ENCODE results near the gene ZCCHC17.

Gene ZCCHC17, protein sequence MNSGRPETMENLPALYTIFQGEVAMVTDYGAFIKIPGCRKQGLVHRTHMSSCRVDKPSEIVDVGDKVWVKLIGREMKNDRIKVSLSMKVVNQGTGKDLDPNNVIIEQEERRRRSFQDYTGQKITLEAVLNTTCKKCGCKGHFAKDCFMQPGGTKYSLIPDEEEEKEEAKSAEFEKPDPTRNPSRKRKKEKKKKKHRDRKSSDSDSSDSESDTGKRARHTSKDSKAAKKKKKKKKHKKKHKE

DNA sequence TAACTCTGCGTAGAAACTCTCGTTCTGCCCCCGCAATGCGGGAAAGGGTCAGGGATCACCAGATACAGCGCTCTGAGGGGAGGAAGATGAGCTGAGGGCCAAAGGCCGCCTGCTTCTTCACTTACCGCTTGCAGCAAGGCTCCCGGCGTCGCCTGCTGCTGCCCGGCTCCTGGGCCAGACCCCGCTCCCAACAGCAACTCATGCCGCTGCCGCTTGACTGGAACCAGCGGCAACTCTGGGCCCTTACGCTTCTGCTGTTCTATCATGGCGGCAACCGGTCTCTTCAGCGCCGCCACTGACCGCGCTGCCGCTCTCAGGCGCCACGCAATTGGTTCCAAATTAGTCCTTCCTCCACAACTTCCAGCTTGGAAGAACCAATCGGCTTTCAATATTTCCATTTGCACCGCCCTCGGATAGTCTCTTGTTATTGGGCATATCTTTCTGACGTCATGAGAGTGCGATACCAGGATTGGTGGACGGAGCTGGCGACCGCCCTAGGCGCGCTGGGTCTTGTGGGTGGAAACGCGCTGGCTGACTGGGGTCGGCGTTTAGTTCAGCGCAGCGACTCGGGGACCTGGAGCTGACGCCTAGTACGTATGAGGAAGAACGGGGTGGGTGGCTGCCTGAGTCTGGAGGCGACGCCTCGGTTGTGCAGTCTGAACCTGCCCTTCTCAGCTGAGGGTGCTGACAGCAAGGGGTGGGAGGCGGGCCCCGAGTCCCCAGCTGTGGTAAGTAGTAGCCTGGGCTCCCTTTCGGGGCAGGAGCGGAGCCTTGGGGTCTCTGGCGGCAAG is at the start of gene ZCCHC17, which contains the start of gene SNRNP40:
Gene ZCCHC17, plus strand, starts transcription at position 547 of the 791 bp plus-strand sequence. CDS start 13,067 bp downstream, outside the sequence.
Gene SNRNP40, minus strand, starts transcription at position 303 of the 791 bp plus-strand sequence. Its CDS starts 37 bp downstream, at position 266.
- Histone ChIP-seq H3K9ac (ENCODE audit: low read depth, low read length, poor library complexity, severe bottlenecking) (peak within 1 kb of the TSS; percentile 98), H3K9me2 (replicated peaks; ENCODE audit: low read depth, low read length) (no peaks in the 10 kb centered on the region), H3K4me1 (ENCODE audit: insufficient read depth, low read length, poor library complexity, severe bottlenecking) (peaks cover 29% of the 10 kb centered on the region), H3K27me3 (ENCODE audit: insufficient read depth, low read length, poor library complexity, severe bottlenecking) (no peaks in the 10 kb centered on the region), H3K9me3 (ENCODE audit: insufficient read depth, low read depth, low read length) (no peaks in the 10 kb centered on the region), H3K36me3 (ENCODE audit: insufficient read depth, low read length) (peaks cover 18% of the 10 kb centered on the region), H2AFZ (ENCODE audit: low read length) (peak within 1 kb of the TSS; percentile 77), H3K4me2 (ENCODE audit: low read depth, low read length, poor library complexity, severe bottlenecking) (peak within 1 kb of the TSS; percentile 84), H3K4me3 (ENCODE audit: low read length, poor library complexity, severe bottlenecking) (peak within 1 kb of the TSS; percentile 96), H3F3A (ENCODE audit: low read depth) (no peaks in the 10 kb centered on the region), H4K20me1 (ENCODE audit: insufficient read depth, low read length, poor library complexity, severe bottlenecking) (peaks cover 20% of the 10 kb centered on the region), H3K79me2 (ENCODE audit: insufficient read depth, low read length) (peaks cover 81% of the 10 kb centered on the region)
- no peak for TF ChIP-seq EZH2phosphoT487 (IDR thresholded peaks at IDR 0.05; ENCODE audit: borderline replicate concordance)
- TF ChIP-seq, protein P1, sequence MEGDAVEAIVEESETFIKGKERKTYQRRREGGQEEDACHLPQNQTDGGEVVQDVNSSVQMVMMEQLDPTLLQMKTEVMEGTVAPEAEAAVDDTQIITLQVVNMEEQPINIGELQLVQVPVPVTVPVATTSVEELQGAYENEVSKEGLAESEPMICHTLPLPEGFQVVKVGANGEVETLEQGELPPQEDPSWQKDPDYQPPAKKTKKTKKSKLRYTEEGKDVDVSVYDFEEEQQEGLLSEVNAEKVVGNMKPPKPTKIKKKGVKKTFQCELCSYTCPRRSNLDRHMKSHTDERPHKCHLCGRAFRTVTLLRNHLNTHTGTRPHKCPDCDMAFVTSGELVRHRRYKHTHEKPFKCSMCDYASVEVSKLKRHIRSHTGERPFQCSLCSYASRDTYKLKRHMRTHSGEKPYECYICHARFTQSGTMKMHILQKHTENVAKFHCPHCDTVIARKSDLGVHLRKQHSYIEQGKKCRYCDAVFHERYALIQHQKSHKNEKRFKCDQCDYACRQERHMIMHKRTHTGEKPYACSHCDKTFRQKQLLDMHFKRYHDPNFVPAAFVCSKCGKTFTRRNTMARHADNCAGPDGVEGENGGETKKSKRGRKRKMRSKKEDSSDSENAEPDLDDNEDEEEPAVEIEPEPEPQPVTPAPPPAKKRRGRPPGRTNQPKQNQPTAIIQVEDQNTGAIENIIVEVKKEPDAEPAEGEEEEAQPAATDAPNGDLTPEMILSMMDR (conservative IDR thresholded peaks at IDR 0.05; ENCODE audit: low read length), result no peak

DNA sequence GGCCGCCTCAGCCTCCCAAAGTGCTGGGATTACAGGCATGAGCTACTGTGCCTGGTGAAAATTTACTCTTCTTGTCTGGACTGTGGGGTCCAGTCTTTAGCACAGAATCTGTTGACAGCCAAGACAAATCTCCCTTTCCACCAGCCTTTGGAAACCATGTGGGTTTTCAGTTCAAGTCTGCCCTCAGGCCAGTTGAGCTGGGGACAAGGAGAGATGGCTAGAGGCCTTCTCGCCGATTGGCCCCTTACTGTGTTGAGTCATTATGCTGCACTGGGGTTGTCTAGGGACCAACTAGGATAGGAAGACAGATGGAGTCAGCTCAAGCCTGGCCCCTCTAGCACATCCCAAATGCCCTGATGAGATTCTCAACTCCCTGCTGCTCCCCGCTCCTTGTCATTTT is 48.6 kb upstream of the ZCCHC17 start:
- no peaks in the 10 kb centered on the region for H3F3A ChIP-seq (ENCODE audit: low read depth)
- H3K9me2 ChIP-seq (replicated peaks; ENCODE audit: low read depth, low read length), result no peaks in the 10 kb centered on the region
- no peaks in the 10 kb centered on the region for H3K36me3 ChIP-seq (ENCODE audit: insufficient read depth, low read length)
- no peak overlapping the region for H3K4me3 ChIP-seq (ENCODE audit: low read length, poor library complexity, severe bottlenecking)
- H3K9me3 ChIP-seq (ENCODE audit: insufficient read depth, low read depth, low read length), result no peaks in the 10 kb centered on the region
- H3K79me2 ChIP-seq (ENCODE audit: insufficient read depth, low read length), result no peaks in the 10 kb centered on the region
- no peaks in the 10 kb centered on the region for H3K27me3 ChIP-seq (ENCODE audit: insufficient read depth, low read length, poor library complexity, severe bottlenecking)
- TF ChIP-seq, protein P1 (conservative IDR thresholded peaks at IDR 0.05; ENCODE audit: low read length), result no peak
- no peak for TF ChIP-seq EZH2phosphoT487 (IDR thresholded peaks at IDR 0.05; ENCODE audit: borderline replicate concordance)
- no peaks in the 10 kb centered on the region for H3K4me1 ChIP-seq (ENCODE audit: insufficient read depth, low read length, poor library complexity, severe bottlenecking)
- no peaks in the 10 kb centered on the region for H4K20me1 ChIP-seq (ENCODE audit: insufficient read depth, low read length, poor library complexity, severe bottlenecking)
- no peak overlapping the region for H3K4me2 ChIP-seq (ENCODE audit: low read depth, low read length, poor library complexity, severe bottlenecking)
- H3K9ac ChIP-seq (ENCODE audit: low read depth, low read length, poor library complexity, severe bottlenecking), result no peak overlapping the region
- H2AFZ ChIP-seq (ENCODE audit: low read length), result no peak overlapping the region

DNA sequence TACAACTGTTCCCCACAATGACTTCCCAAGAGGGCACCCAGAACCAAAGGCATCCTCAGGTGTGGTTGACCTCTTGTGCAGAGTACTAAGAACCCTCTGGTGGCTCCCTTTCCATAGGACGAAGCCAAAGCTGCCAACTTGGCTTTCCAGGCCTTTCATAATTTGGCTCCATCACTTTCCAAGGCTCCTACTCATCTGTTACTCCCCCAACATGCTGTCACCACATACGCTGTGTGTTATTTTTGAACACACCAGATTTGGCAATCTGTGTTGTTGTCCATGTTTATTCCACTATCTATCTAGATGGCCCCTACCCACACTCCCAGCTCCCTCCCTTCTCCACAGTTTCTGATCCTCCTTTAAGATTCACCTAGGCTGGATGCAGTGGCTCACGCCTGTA is 47.0 kb upstream of the ZCCHC17 start:
- Histone ChIP-seq H3K4me2 (ENCODE audit: low read depth, low read length, poor library complexity, severe bottlenecking) (no peak overlapping the region), H3K4me3 (ENCODE audit: low read length, poor library complexity, severe bottlenecking) (no peak overlapping the region), H3F3A (ENCODE audit: low read depth) (no peaks in the 10 kb centered on the region), H2AFZ (ENCODE audit: low read length) (no peak overlapping the region), H3K9me2 (replicated peaks; ENCODE audit: low read depth, low read length) (no peaks in the 10 kb centered on the region), H3K9ac (ENCODE audit: low read depth, low read length, poor library complexity, severe bottlenecking) (no peak overlapping the region), H3K4me1 (ENCODE audit: insufficient read depth, low read length, poor library complexity, severe bottlenecking) (no peaks in the 10 kb centered on the region), H4K20me1 (ENCODE audit: insufficient read depth, low read length, poor library complexity, severe bottlenecking) (no peaks in the 10 kb centered on the region), H3K27me3 (ENCODE audit: insufficient read depth, low read length, poor library complexity, severe bottlenecking) (no peaks in the 10 kb centered on the region), H3K9me3 (ENCODE audit: insufficient read depth, low read depth, low read length) (no peaks in the 10 kb centered on the region), H3K36me3 (ENCODE audit: insufficient read depth, low read length) (no peaks in the 10 kb centered on the region), H3K79me2 (ENCODE audit: insufficient read depth, low read length) (no peaks in the 10 kb centered on the region)
- TF ChIP-seq, protein P1 (conservative IDR thresholded peaks at IDR 0.05; ENCODE audit: low read length), result no peak
- no peak for TF ChIP-seq EZH2phosphoT487 (IDR thresholded peaks at IDR 0.05; ENCODE audit: borderline replicate concordance)

All from Loucy (cell line).